Prostate gland (tissue), 2 donors: ENCODE results near the gene ANO10. TPM values are rescaled to one million over a fixed set of nuclear protein-coding genes. Genes with fewer than 3 reads are reported as not detected.

Experiments
- DNase-seq: peaks from one replicate; pipeline ENCODE4 v3.0.0-alpha.2; 2019; ENCODE audit warnings: low spot score
- H3K27ac ChIP-seq, 2 donors: fragments of 200-600 bp; sonication (generic); 2 replicates each; pipeline ENCODE4 v1.5.1; 2017 to 2019
- H3K27me3 ChIP-seq: fragments of 200-600 bp; sonication (generic); replicated peaks from 2 replicates; pipeline ENCODE4 v1.5.1; 2019; ENCODE audit not compliant: insufficient read depth
- H3K36me3 ChIP-seq, 2 donors: fragments of 200-600 bp; sonication (generic); 1 replicate in 1 of 2; 2 replicates in 1 of 2; pipeline versions ENCODE4 v1.5.1 to v1.8.1; 2017 to 2019
- H3K4me1 ChIP-seq: fragments of 200-600 bp; sonication (generic); replicated peaks from 2 replicates; pipeline ENCODE4 v1.5.1; 2019
- H3K4me3 ChIP-seq, 2 donors: fragments of 200-600 bp; sonication (generic); 2 replicates each; pipeline ENCODE4 v1.5.1; 2017 to 2019
- H3K9me3 ChIP-seq: fragments of 200-600 bp; sonication (generic); 2 replicates; pipeline ENCODE4 v1.5.1; 2017
- POLR2A ChIP-seq: fragments of 450-650 bp; IDR thresholded peaks from one replicate; pipeline ENCODE4 v1.6.1; 2016; ENCODE audit warnings: antibody characterized with exemption, mild to moderate bottlenecking
- POLR2AphosphoS5 ChIP-seq: sonication (generic); formaldehyde crosslinking; IDR thresholded peaks from one replicate; pipeline ENCODE4 v1.6.1; 2017; ENCODE audit warnings: antibody characterized with exemption
- WGBS: methylation state at CpG from one replicate; pipeline ENCODE4 v1.1.5; 2018; 5-methylcytosine and 5-hydroxymethylcytosine counted together
- intact Hi-C: fragments of 100-400 bp; cut with DNase I; formaldehyde crosslinking; loops from one replicate; pipeline ENCODE4 v1.14.2; 2022
- total RNA-seq, 2 donors: library from RNA; depleted of rRNA; stranded (reverse); fragments of >200 nt; gene quantifications; one replicate each; pipeline ENCODE4 v1.1.0, GENCODE V29; 2016
- TF ChIP-seq, protein P1 (sequence below), 4 experiments: fragments of 200-600 bp in 2 of 4; fragments of 450-650 bp in 2 of 4; sonication (generic) in 2 of 4; IDR thresholded peaks; 1 replicate in 3 of 4; 2 replicates in 1 of 4; pipeline ENCODE4 v1.5.1; 2016 to 2019; ENCODE audit warnings: antibody characterized with exemption in 4 of 4, mild to moderate bottlenecking in 2 of 4, moderate library complexity in 2 of 4

The ANO10 gene
- total RNA-seq, 2 donors from 2014 or later, result 12.4 to 17.7 TPM

DNA sequence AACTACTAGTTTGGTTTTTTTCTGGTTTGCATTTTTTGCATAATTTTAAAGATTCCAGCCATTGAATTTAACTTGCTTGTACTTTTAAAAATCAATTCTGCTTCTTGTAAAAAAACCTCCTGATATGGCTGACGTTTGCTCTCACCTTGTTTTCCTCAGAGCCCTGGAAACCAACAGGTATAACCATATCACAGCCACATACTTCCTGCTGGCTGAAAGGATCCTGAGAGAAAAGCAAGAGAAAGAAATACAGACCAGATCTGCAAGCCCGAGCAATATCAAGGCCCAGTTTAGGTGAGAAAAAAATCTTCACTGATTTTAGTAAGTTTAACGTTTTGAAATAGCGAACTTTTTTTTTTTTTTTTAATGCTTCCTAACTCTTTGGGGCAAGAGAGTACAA, 278.6 kb downstream of the ANO10 start:
- peaks cover 0 to 9% of the 10 kb centered on the region in 2 donors for H3K36me3 ChIP-seq
- no peak overlapping the region for H3K27ac ChIP-seq
- whole genome bisulfite sequencing, result 79% methylated on average over 4 of the region's 4 CpGs

DNA sequence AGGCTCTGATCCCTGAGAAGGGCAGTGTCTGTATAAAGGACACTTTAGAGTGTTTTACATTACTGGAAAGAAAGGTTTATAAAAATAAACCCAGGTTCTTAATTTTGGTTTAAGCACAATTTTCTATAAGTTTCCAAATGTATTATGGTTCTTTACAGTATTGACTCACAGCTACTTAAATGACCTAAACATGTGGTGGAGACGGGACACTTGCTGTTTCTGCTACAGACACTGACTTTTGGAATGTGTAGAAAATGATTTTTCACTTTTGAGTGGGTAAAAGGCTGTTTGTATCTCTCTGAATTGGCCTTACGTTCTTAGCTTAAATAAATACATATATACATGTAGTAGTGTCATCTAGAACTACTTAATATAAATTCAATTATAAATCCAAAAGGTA, 280.0 kb downstream of the ANO10 start:
- intact Hi-C loops, result no loop called here
- no peak overlapping the region for H3K4me3 ChIP-seq
- H3K9me3 ChIP-seq, result no peaks in the 10 kb centered on the region
- H3K36me3 ChIP-seq, result peaks cover 0 to 5% of the 10 kb centered on the region in 2 donors
- TF ChIP-seq POLR2A (no peak), POLR2AphosphoS5 (no peak)
- TF ChIP-seq, protein P1, sequence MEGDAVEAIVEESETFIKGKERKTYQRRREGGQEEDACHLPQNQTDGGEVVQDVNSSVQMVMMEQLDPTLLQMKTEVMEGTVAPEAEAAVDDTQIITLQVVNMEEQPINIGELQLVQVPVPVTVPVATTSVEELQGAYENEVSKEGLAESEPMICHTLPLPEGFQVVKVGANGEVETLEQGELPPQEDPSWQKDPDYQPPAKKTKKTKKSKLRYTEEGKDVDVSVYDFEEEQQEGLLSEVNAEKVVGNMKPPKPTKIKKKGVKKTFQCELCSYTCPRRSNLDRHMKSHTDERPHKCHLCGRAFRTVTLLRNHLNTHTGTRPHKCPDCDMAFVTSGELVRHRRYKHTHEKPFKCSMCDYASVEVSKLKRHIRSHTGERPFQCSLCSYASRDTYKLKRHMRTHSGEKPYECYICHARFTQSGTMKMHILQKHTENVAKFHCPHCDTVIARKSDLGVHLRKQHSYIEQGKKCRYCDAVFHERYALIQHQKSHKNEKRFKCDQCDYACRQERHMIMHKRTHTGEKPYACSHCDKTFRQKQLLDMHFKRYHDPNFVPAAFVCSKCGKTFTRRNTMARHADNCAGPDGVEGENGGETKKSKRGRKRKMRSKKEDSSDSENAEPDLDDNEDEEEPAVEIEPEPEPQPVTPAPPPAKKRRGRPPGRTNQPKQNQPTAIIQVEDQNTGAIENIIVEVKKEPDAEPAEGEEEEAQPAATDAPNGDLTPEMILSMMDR (IDR thresholded peaks at IDR 0.05), result no peak
- DNase-seq, result no peak
- H3K4me1 ChIP-seq, result no peaks in the 10 kb centered on the region
- 89% methylated on average over 2 of the region's 2 CpGs for WGBS
- H3K27me3 ChIP-seq, result no peaks in the 10 kb centered on the region
- no peak overlapping the region for H3K27ac ChIP-seq

More for the DNA sequence above, 278.6 kb downstream of the ANO10 start:
- TF ChIP-seq, protein P1 (IDR thresholded peaks at IDR 0.05), result no peak
- TF ChIP-seq POLR2A (no peak), POLR2AphosphoS5 (no peak)
- DNase-seq, result no peak
- Histone ChIP-seq H3K27me3 (no peaks in the 10 kb centered on the region), H3K4me1 (no peaks in the 10 kb centered on the region), H3K9me3 (no peaks in the 10 kb centered on the region), H3K4me3 (no peak overlapping the region)
- intact Hi-C loops, result no loop called here

DNA sequence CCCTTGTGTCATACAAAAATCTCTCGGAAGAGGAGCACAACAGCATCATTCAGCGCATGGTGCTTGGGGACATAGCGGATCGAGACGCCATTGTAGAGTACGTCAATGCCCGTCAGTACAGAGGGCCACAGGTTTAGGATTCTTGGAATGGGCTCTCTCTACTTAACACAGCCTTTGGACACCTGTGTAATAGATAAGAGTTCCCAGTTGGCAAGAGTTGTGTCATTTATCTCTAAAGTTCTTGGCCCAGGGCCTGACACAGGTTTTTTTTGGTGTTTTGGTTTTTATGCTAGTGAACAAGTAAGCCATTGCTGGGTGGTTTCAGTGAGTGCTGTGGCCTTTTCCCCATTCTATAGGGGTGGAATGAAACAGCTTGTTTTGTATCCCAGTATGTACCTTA, 281.4 kb downstream of the ANO10 start:
- Histone ChIP-seq H3K27me3 (no peaks in the 10 kb centered on the region), H3K36me3 (peaks cover 0 to 5% of the 10 kb centered on the region in 2 donors), H3K4me1 (no peaks in the 10 kb centered on the region), H3K9me3 (no peaks in the 10 kb centered on the region), H3K4me3 (no peak overlapping the region), H3K27ac (no peak overlapping the region)
- DNase-seq, result no peak
- TF ChIP-seq POLR2A (no peak), POLR2AphosphoS5 (no peak)
- TF ChIP-seq, protein P1 (IDR thresholded peaks at IDR 0.05), result no peak
- intact Hi-C loops, result no loop called here
- WGBS, result over 99% methylated on average over 7 of the region's 7 CpGs

DNA sequence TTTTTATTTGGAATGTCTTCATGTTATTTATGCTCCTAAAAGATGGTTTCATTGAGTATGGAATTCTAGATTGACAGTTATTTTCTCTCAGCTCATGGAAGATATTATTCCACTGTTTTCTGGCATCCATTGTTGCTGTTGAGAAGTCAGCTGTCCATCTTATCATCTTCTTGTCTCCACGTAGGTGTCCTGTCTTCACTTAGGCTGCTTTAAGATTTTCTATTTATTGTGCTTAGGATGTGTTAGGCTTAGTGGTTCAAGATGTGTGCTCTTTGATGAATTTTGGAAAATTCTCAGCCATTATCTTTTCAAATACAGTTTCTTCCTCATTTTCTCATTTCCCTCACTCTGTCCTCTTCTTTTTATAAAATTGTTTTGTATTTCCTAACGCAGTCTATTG, 283.5 kb downstream of the ANO10 start:
- Histone ChIP-seq H3K4me3 (no peak overlapping the region), H3K36me3 (peaks cover 0 to 5% of the 10 kb centered on the region in 2 donors), H3K27ac (no peak overlapping the region), H3K27me3 (no peaks in the 10 kb centered on the region), H3K4me1 (no peaks in the 10 kb centered on the region), H3K9me3 (no peaks in the 10 kb centered on the region)
- intact Hi-C loops, result no loop called here
- DNase-seq, result no peak
- WGBS, result 95% methylated on average over 2 of the region's 2 CpGs
- no peak for TF ChIP-seq POLR2A
- TF ChIP-seq POLR2AphosphoS5, result no peak
- TF ChIP-seq, protein P1 (IDR thresholded peaks at IDR 0.05), result no peak

DNA sequence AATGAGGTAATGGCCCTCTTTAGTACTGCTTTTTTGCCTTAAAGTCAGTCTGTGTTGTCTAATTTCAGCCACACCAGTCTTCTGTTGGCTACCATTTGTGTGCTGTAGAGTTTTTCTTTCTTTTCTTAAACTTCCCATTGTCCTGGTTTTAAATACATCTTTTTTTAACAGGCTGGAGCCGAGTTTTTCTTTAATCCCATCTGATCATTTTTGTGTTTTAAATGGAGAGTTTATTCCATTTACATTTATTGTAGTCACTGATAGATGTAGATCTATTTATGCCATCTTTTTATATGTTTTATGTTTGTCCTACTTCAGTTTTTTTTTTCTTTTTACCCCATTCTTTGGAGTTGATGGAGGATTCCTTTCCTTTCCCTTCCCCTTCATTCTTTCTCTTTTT, 286.0 kb downstream of the ANO10 start:
- Histone ChIP-seq H3K36me3 (no peaks in the 10 kb centered on the region), H3K9me3 (no peaks in the 10 kb centered on the region), H3K27ac (no peak overlapping the region), H3K4me1 (no peaks in the 10 kb centered on the region), H3K27me3 (no peaks in the 10 kb centered on the region), H3K4me3 (no peak overlapping the region)
- TF ChIP-seq POLR2AphosphoS5, result no peak
- no peak for TF ChIP-seq POLR2A
- TF ChIP-seq, protein P1 (IDR thresholded peaks at IDR 0.05), result no peak
- intact Hi-C loops, result no loop called here
- DNase-seq, result no peak
- 97% methylated on average over 1 of the region's 1 CpG for WGBS
